GM19035 (cell line): ENCODE results near the gene MARS2.
A peak's percentile ranks its signal among the peaks of the same experiment; 100 is the strongest.
"Not testable (repeated sequence)": the region's sequence is repeated elsewhere in the genome, so short reads cannot be mapped to it uniquely, and the experiment has no call there.

Experiments used
- ATAC-seq: cut with Tn5 transposase; IDR thresholded peaks from one replicate; pipeline ENCODE4 v1.9.1; 2021; ENCODE audit not compliant: unreplicated experiment

The MARS2 gene

GRCh38 chr2:197705121-197705911, at the start of gene MARS2:
Gene MARS2 (plus strand): TSS chr2:197705369. CDS start chr2:197705406, 37 bp downstream.
- peak; percentile 87 for ATAC-seq

- ATAC-seq = no peak
Observed at GRCh38 chr2:197657562-197657961, 47.6 kb upstream of the MARS2 start.

- ATAC-seq = no peak
Observed at GRCh38 chr2:197661626-197662025, 43.5 kb upstream of the MARS2 start.

- ATAC-seq = no peak
Observed at GRCh38 chr2:197666277-197666676, 38.9 kb upstream of the MARS2 start.

- no peak for ATAC-seq
Observed at GRCh38 chr2:197668296-197668695, 36.9 kb upstream of the MARS2 start.

GRCh38 chr2:197669077-197669476, 36.1 kb upstream of the MARS2 start:
- ATAC-seq = no peak

GRCh38 chr2:197672371-197672893, 32.7 kb upstream of the MARS2 start:
- ATAC-seq = no peak

GRCh38 chr2:197673106-197673505, 32.1 kb upstream of the MARS2 start:
- ATAC-seq = no peak

GRCh38 chr2:197673606-197674005, 31.6 kb upstream of the MARS2 start:
- no peak for ATAC-seq

- ATAC-seq = no peak
Observed at GRCh38 chr2:197674060-197674459, 31.1 kb upstream of the MARS2 start.

GRCh38 chr2:197674591-197674990, 30.6 kb upstream of the MARS2 start:
- ATAC-seq = no peak

- ATAC-seq = no peak
Observed at GRCh38 chr2:197675246-197675645, 29.9 kb upstream of the MARS2 start, which contains the start of gene RFTN2. Gene RFTN2 (minus strand): TSS chr2:197675587. CDS start chr2:197675458, 129 bp downstream.

- no peak for ATAC-seq
Observed at GRCh38 chr2:197675711-197676188, 29.4 kb upstream of the MARS2 start.

- no peak for ATAC-seq
Observed at GRCh38 chr2:197677056-197677455, 28.1 kb upstream of the MARS2 start.

GRCh38 chr2:197677483-197677882, 27.7 kb upstream of the MARS2 start:
- no peak for ATAC-seq

- ATAC-seq = not testable (repeated sequence)
Observed at GRCh38 chr2:197695206-197695605, 10.0 kb upstream of the MARS2 start.

- ATAC-seq = not testable (repeated sequence)
Observed at GRCh38 chr2:197695971-197696370, 9.2 kb upstream of the MARS2 start.

- not testable (repeated sequence) for ATAC-seq
Observed at GRCh38 chr2:197696571-197696970, 8.6 kb upstream of the MARS2 start.

GRCh38 chr2:197699724-197700123, 5.4 kb upstream of the MARS2 start:
- ATAC-seq = not testable (repeated sequence)

GRCh38 chr2:197700960-197701359, 4.2 kb upstream of the MARS2 start:
- ATAC-seq = no peak

GRCh38 chr2:197704434-197705120, 592 bp upstream of the MARS2 start:
- peak; percentile 35 for ATAC-seq
